SK-N-SH (cell line): Measurements from ENCODE around the gene INSYN2A. TPM values are rescaled to one million over a fixed set of nuclear protein-coding genes. Genes with fewer than 3 reads are reported as not detected.

Experiments used
- CTCF ChIA-PET: fragments of 300-600, 350-600 bp; formaldehyde crosslinking; extraction: SDS; loops from one replicate; lab custom pipeline; 2021; lab: Yijun Ruan, JAX
- POLR2A ChIA-PET: fragments of 350-600 bp; sonication (Branson Sonifier 250); formaldehyde crosslinking; extraction: SDS; loops from one replicate; lab custom pipeline; 2020; ENCODE audit warnings: antibody characterized with exemption, inconsistent platforms; lab: Yijun Ruan, JAX
- DNase-seq: peaks from one replicate; pipeline ENCODE4 v3.0.0; 2012
- H2AFZ ChIP-seq: fragments of 200-600 bp; sonication (generic); 2 replicates; pipeline ENCODE4 v1.8.1; 2016; ENCODE audit warnings: antibody characterized with exemption, mild to moderate bottlenecking, low read depth
- H3F3A ChIP-seq: fragments of 200-600 bp; sonication (generic); replicated peaks from 2 replicates; pipeline ENCODE3; 2016; ENCODE audit warnings: antibody characterized with exemption, mild to moderate bottlenecking; ENCODE audit not compliant: insufficient read depth
- H3K27ac ChIP-seq, 2 experiments: fragments of 200-500 bp in 1 of 2; fragments of 200-600 bp in 1 of 2; sonication (Bioruptor generic) in 1 of 2; sonication (generic), shearing (Covaris generic) in 1 of 2; 2 replicates each; pipeline versions ENCODE4 v1.5.1 to v1.6.1; 2014 to 2016; ENCODE audit warnings: low read depth in 2 of 2, inconsistent platforms in 1 of 2, low read length in 1 of 2, mild to moderate bottlenecking in 1 of 2, mixed read lengths in 1 of 2
- H3K27me3 ChIP-seq: fragments of 200-600 bp; sonication (generic), shearing (Covaris generic); 2 replicates; pipeline ENCODE4 v1.6.1; 2016; ENCODE audit warnings: mixed run types; ENCODE audit not compliant: insufficient read depth
- H3K36me3 ChIP-seq, 2 experiments: fragments of 200-500 bp in 1 of 2; fragments of 200-600 bp in 1 of 2; sonication (Bioruptor generic) in 1 of 2; sonication (generic) in 1 of 2; replicated peaks in 1 of 2; 2 replicates each; pipeline versions ENCODE3 to v1.5.1; 2014 to 2016; ENCODE audit warnings: low read length in 1 of 2, mild to moderate bottlenecking in 1 of 2; ENCODE audit not compliant: insufficient read depth in 2 of 2, control insufficient read depth in 1 of 2
- H3K4me1 ChIP-seq, 2 experiments: fragments of 200-500 bp in 1 of 2; fragments of 200-600 bp in 1 of 2; sonication (Bioruptor generic) in 1 of 2; sonication (generic), shearing (Covaris generic) in 1 of 2; 2 replicates each; pipeline versions ENCODE4 v1.5.1 to v1.6.1; 2014 to 2016; ENCODE audit warnings: low read depth in 1 of 2, low read length in 1 of 2, mixed run types in 1 of 2; ENCODE audit not compliant: insufficient read depth in 2 of 2, control insufficient read depth in 1 of 2
- H3K4me2 ChIP-seq: fragments of 200-600 bp; sonication (generic), shearing (Covaris generic); 2 replicates; pipeline ENCODE4 v1.6.1; 2017; ENCODE audit warnings: mixed run types
- H3K4me3 ChIP-seq, 2 experiments: fragments of 200-500 bp in 1 of 2; fragments of 200-600 bp in 1 of 2; sonication (Bioruptor generic) in 1 of 2; sonication (generic), shearing (Covaris generic) in 1 of 2; 2 replicates each; pipeline versions ENCODE4 v1.5.1 to v1.8.1; 2014 to 2016; ENCODE audit warnings: low read depth in 2 of 2, inconsistent platforms in 1 of 2, low read length in 1 of 2, mild to moderate bottlenecking in 1 of 2, mixed read lengths in 1 of 2, moderate library complexity in 1 of 2
- H3K79me2 ChIP-seq: fragments of 200-600 bp; sonication (generic); 2 replicates; pipeline ENCODE4 v1.8.1; 2017; ENCODE audit warnings: mild to moderate bottlenecking; ENCODE audit not compliant: insufficient read depth
- H3K9ac ChIP-seq: fragments of 200-600 bp; sonication (generic); 2 replicates; pipeline ENCODE4 v1.6.1; 2017; ENCODE audit warnings: mixed run types
- H3K9me2 ChIP-seq: fragments of 200-600 bp; sonication (generic); 2 replicates; pipeline ENCODE4 v1.6.1; 2017; ENCODE audit warnings: mixed run types
- H3K9me3 ChIP-seq: fragments of 200-600 bp; sonication (generic); 2 replicates; pipeline ENCODE4 v1.6.1; 2017; ENCODE audit warnings: mixed run types, mild to moderate bottlenecking, moderate library complexity
- H4K20me1 ChIP-seq: fragments of 200-600 bp; sonication (generic); 2 replicates; pipeline ENCODE4 v1.6.1; 2017; ENCODE audit warnings: mild to moderate bottlenecking, mixed run types; ENCODE audit not compliant: insufficient read depth
- CHD2 ChIP-seq: fragments of 150-350 bp; IDR thresholded peaks from 2 replicates; pipeline ENCODE4 v1.6.1; 2018; ENCODE audit warnings: low read length; ENCODE audit not compliant: partially characterized antibody
- EP300 ChIP-seq, 2 experiments: IDR thresholded peaks; 2 replicates each; pipeline versions ENCODE4 v1.4.0 to v1.6.1; 2012; ENCODE audit warnings: borderline replicate concordance in 1 of 2, low read depth in 1 of 2, low read length in 1 of 2
- EZH2phosphoT487 ChIP-seq: fragments of 200-600 bp; sonication (generic); IDR thresholded peaks from 2 replicates; pipeline ENCODE4 v1.6.1; 2017; ENCODE audit warnings: low read depth, mixed run types, mild to moderate bottlenecking, antibody characterized with exemption, moderate library complexity, borderline replicate concordance
- FOSL2 ChIP-seq: IDR thresholded peaks from 2 replicates; pipeline ENCODE4 v1.4.0; 2012; ENCODE audit warnings: low read depth, mild to moderate bottlenecking, moderate library complexity, borderline replicate concordance
- GATA2 ChIP-seq: sonication (generic); formaldehyde crosslinking; IDR thresholded peaks from 2 replicates; pipeline ENCODE4 v1.5.0; 2020; ENCODE audit warnings: mild to moderate bottlenecking, missing genetic modification reagents
- JUND ChIP-seq: IDR thresholded peaks from 2 replicates; pipeline ENCODE4 v1.4.0; 2012
- MAX ChIP-seq: IDR thresholded peaks from 2 replicates; pipeline ENCODE4 v1.4.0; 2012; ENCODE audit warnings: low read depth
- NFIC ChIP-seq: IDR thresholded peaks from 2 replicates; pipeline ENCODE4 v1.4.0; 2012; ENCODE audit warnings: borderline replicate concordance
- NRF1 ChIP-seq: IDR thresholded peaks from 2 replicates; pipeline ENCODE4 v1.6.1; 2012; ENCODE audit warnings: low read depth, mild to moderate bottlenecking, low read length
- PBX3 ChIP-seq: IDR thresholded peaks from 2 replicates; pipeline ENCODE4; 2012
- RCOR1 ChIP-seq: fragments of 150-350 bp; IDR thresholded peaks from 2 replicates; pipeline ENCODE4 v1.6.1; 2017; ENCODE audit warnings: antibody characterized with exemption, low read length
- RFX5 ChIP-seq: IDR thresholded peaks from 2 replicates; pipeline ENCODE4 v1.6.1; 2012; ENCODE audit warnings: mild to moderate bottlenecking, improper control_type of control experiment, low read length
- SIN3A ChIP-seq: IDR thresholded peaks from 2 replicates; pipeline ENCODE4 v1.6.1; 2012; ENCODE audit warnings: low read depth, mild to moderate bottlenecking, low read length, moderate library complexity, borderline replicate concordance
- SMC3 ChIP-seq: IDR thresholded peaks from 2 replicates; pipeline ENCODE4 v1.6.1; 2012; ENCODE audit warnings: low read depth, low read length, improper control_type of control experiment
- TAF1 ChIP-seq: IDR thresholded peaks from 2 replicates; pipeline ENCODE4 v1.6.1; 2012; ENCODE audit warnings: low read depth, mild to moderate bottlenecking, low read length, moderate library complexity, borderline replicate concordance
- USF1 ChIP-seq: IDR thresholded peaks from 2 replicates; pipeline ENCODE4 v1.4.0; 2012; ENCODE audit warnings: low read depth, borderline replicate concordance
- WGBS: methylation state at CpG from one replicate; pipeline ENCODE4 v1.1.6; 2017; ENCODE audit warnings: low lambda C conversion rate; 5-methylcytosine and 5-hydroxymethylcytosine counted together
- polyA plus RNA-seq, 3 experiments: library from polyadenylated mRNA; depleted of rRNA; stranded (reverse); fragments of >200 nt; gene quantifications; 2 replicates each; pipeline ENCODE4 v1.2.3, GENCODE V29; 2012
- TF ChIP-seq, protein P1 (sequence below): IDR thresholded peaks from 2 replicates; pipeline ENCODE4 v1.4.0; 2012; ENCODE audit warnings: low read depth, borderline replicate concordance

INSYN2A gene
- polyA plus RNA-seq, 1 of the 3 experiments (the other 2 are of a cell fraction): 0.28 TPM

GRCh38 chr10:127193125-127193524 lies 3.3 kb downstream of the INSYN2A start:
- no peak overlapping the region for H2AFZ ChIP-seq
- TF ChIP-seq CHD2 (no peak), USF1 (no peak), NFIC (no peak), EZH2phosphoT487 (no peak), RCOR1 (no peak), GATA2 (CRISPR knock-in tag) (no peak), FOSL2 (no peak), PBX3 (no peak), NRF1 (no peak), RFX5 (no peak), JUND (no peak), SMC3 (no peak), TAF1 (no peak), MAX (no peak), EP300 (IDR thresholded peaks at IDR 0.05; ENCODE audit: borderline replicate concordance in 1 of 2, low read depth in 1 of 2, low read length in 1 of 2) (no peak), SIN3A (no peak)
- TF ChIP-seq, protein P1, sequence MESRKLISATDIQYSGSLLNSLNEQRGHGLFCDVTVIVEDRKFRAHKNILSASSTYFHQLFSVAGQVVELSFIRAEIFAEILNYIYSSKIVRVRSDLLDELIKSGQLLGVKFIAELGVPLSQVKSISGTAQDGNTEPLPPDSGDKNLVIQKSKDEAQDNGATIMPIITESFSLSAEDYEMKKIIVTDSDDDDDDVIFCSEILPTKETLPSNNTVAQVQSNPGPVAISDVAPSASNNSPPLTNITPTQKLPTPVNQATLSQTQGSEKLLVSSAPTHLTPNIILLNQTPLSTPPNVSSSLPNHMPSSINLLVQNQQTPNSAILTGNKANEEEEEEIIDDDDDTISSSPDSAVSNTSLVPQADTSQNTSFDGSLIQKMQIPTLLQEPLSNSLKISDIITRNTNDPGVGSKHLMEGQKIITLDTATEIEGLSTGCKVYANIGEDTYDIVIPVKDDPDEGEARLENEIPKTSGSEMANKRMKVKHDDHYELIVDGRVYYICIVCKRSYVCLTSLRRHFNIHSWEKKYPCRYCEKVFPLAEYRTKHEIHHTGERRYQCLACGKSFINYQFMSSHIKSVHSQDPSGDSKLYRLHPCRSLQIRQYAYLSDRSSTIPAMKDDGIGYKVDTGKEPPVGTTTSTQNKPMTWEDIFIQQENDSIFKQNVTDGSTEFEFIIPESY: no peak
- H3K9me3 ChIP-seq: no peaks in the 10 kb centered on the region
- peaks cover 46% of the 10 kb centered on the region for H4K20me1 ChIP-seq
- no peak for DNase-seq
- H3K9ac ChIP-seq: no peak overlapping the region
- H3K4me2 ChIP-seq: no peak overlapping the region
- no peaks in the 10 kb centered on the region for H3K79me2 ChIP-seq
- peaks cover 0 to 10% of the 10 kb centered on the region in 2 experiments; a peak in 1 of 4 replicates for H3K4me1 ChIP-seq
- WGBS: 68% methylated on average over 7 of the region's 7 CpGs
- H3K4me3 ChIP-seq: no peak overlapping the region
- ChIA-PET CTCF (interaction anchor here (1.4 to 1.5 kb wide), 3 partner anchors 10 to 31 kb away, joined by 3 read pairs; no protein-coding TSS in a partner anchor), POLR2A (no interaction called here)
- H3K36me3 ChIP-seq: no peaks in the 10 kb centered on the region
- H3F3A ChIP-seq: peaks cover 5% of the 10 kb centered on the region
- H3K27ac ChIP-seq: no peak overlapping the region
- H3K9me2 ChIP-seq: no peaks in the 10 kb centered on the region
- no peaks in the 10 kb centered on the region for H3K27me3 ChIP-seq
